Measurements from ENCODE around the gene PAX5. TPM values are rescaled to one million over a fixed set of nuclear protein-coding genes. Genes with fewer than 3 reads are reported as not detected.
A peak's percentile ranks its signal among the peaks of the same experiment; 100 is the strongest.

Gene PAX5
- total RNA-seq, 1 donor from 2014 or later: 24.3 TPM

- Mint-ChIP-seq H3K4me1 (ENCODE audit: low read depth, unreplicated experiment) (peaks cover 15% of the 10 kb centered on the region), H3K4me3 (ENCODE audit: unreplicated experiment) (peak overlapping the region; percentile 86), H3K27me3 (ENCODE audit: unreplicated experiment) (peaks cover 19% of the 10 kb centered on the region), H3K9me3 (ENCODE audit: unreplicated experiment) (peaks cover 12% of the 10 kb centered on the region), H3K36me3 (ENCODE audit: unreplicated experiment) (peaks cover 5% of the 10 kb centered on the region), H3K27ac (ENCODE audit: unreplicated experiment) (peak overlapping the region; percentile 29)
- no peak for TF ChIP-seq CTCF (IDR thresholded peaks at IDR 0.05; ENCODE audit: partially characterized antibody, unreplicated experiment)
- peak; percentile 48 for DNase-seq
Measured at GRCh38 chr9:37037503-37038301, 3.6 kb upstream of the PAX5 start.

GRCh38 chr9:37036776-37037502 lies 2.9 kb upstream of the PAX5 start:
- H3K27ac Mint-ChIP-seq (ENCODE audit: unreplicated experiment): peak overlapping the region; percentile 25
- peaks cover 23% of the 10 kb centered on the region for H3K27me3 Mint-ChIP-seq (ENCODE audit: unreplicated experiment)
- peaks cover 5% of the 10 kb centered on the region for H3K36me3 Mint-ChIP-seq (ENCODE audit: unreplicated experiment)
- H3K4me3 Mint-ChIP-seq (ENCODE audit: unreplicated experiment): peak overlapping the region; percentile 86
- no peak for TF ChIP-seq CTCF (IDR thresholded peaks at IDR 0.05; ENCODE audit: partially characterized antibody, unreplicated experiment)
- DNase-seq: peak; percentile 54
- H3K9me3 Mint-ChIP-seq (ENCODE audit: unreplicated experiment): peaks cover 12% of the 10 kb centered on the region
- H3K4me1 Mint-ChIP-seq (ENCODE audit: low read depth, unreplicated experiment): peaks cover 15% of the 10 kb centered on the region

GRCh38 chr9:37036371-37036775 lies 2.3 kb upstream of the PAX5 start:
- peaks cover 5% of the 10 kb centered on the region for H3K36me3 Mint-ChIP-seq (ENCODE audit: unreplicated experiment)
- H3K27ac Mint-ChIP-seq (ENCODE audit: unreplicated experiment): peak overlapping the region; percentile 69
- peaks cover 12% of the 10 kb centered on the region for H3K9me3 Mint-ChIP-seq (ENCODE audit: unreplicated experiment)
- peaks cover 23% of the 10 kb centered on the region for H3K27me3 Mint-ChIP-seq (ENCODE audit: unreplicated experiment)
- H3K4me3 Mint-ChIP-seq (ENCODE audit: unreplicated experiment): peak overlapping the region; percentile 86
- no peak for TF ChIP-seq CTCF (IDR thresholded peaks at IDR 0.05; ENCODE audit: partially characterized antibody, unreplicated experiment)
- H3K4me1 Mint-ChIP-seq (ENCODE audit: low read depth, unreplicated experiment): peaks cover 18% of the 10 kb centered on the region
- DNase-seq: peak; percentile 46

- TF ChIP-seq CTCF (IDR thresholded peaks at IDR 0.05; ENCODE audit: partially characterized antibody, unreplicated experiment): no peak
- H3K36me3 Mint-ChIP-seq (ENCODE audit: unreplicated experiment): peaks cover 5% of the 10 kb centered on the region
- H3K4me3 Mint-ChIP-seq (ENCODE audit: unreplicated experiment): peak overlapping the region; percentile 87
- peaks cover 12% of the 10 kb centered on the region for H3K9me3 Mint-ChIP-seq (ENCODE audit: unreplicated experiment)
- peaks cover 23% of the 10 kb centered on the region for H3K27me3 Mint-ChIP-seq (ENCODE audit: unreplicated experiment)
- peak overlapping the region; percentile 69 for H3K27ac Mint-ChIP-seq (ENCODE audit: unreplicated experiment)
- DNase-seq: peak; percentile 67
- peaks cover 18% of the 10 kb centered on the region for H3K4me1 Mint-ChIP-seq (ENCODE audit: low read depth, unreplicated experiment)
Measured at GRCh38 chr9:37035648-37036370, 1.7 kb upstream of the PAX5 start.
